Measurements from ENCODE around the gene SH3RF3. TPM values are rescaled to one million over a fixed set of nuclear protein-coding genes. Genes with fewer than 3 reads are reported as not detected.
"Not testable (repeated sequence)": the region's sequence is repeated elsewhere in the genome, so short reads cannot be mapped to it uniquely, and the experiment has no call there.

Gene SH3RF3
- total RNA-seq, 1 experiment from 2014 or later, result not detected

- no peak for TF ChIP-seq REST (IDR thresholded peaks at IDR 0.05; ENCODE audit: low read depth)
- no peak for TF ChIP-seq YY1 (IDR thresholded peaks at IDR 0.05; ENCODE audit: extremely low read depth, insufficient replicate concordance, low read depth, low read length)
- no peak for TF ChIP-seq SP1 (IDR thresholded peaks at IDR 0.05; ENCODE audit: low read depth)
These were observed 94.5 kb downstream of the SH3RF3 start (continued) for GRCh38 chr2:109223490-109223889.

- H4K20me1 ChIP-seq (ENCODE audit: insufficient read depth); H3K9ac ChIP-seq (ENCODE audit: low read length); POLR2A ChIA-PET; H3K4me3 ChIP-seq (replicated peaks in 1 of 2; ENCODE audit: low read depth in 1 of 2, low read length in 2 of 2); H3K27ac ChIP-seq (ENCODE audit: low read depth, low read length); H3K36me3 ChIP-seq (ENCODE audit: control insufficient read depth in 1 of 2, insufficient read depth in 2 of 2, low read length in 2 of 2); RAD21 ChIA-PET (ENCODE audit: low non-redundant PET in 1 of 2, low total read pairs in 2 of 2, uncharacterized antibody in 2 of 2, unreplicated experiment in 2 of 2); H3K9me3 ChIP-seq (ENCODE audit: control insufficient read depth in 1 of 2, insufficient read depth in 1 of 2, low read depth in 1 of 2, low read length in 2 of 2); H3K4me1 ChIP-seq (ENCODE audit: control insufficient read depth in 1 of 2, insufficient read depth in 2 of 2, low read length in 2 of 2); H3K4me2 ChIP-seq (ENCODE audit: low read length); BruUV-seq (replicated peaks); DNase-seq (ENCODE audit: low read depth, low spot score); intact Hi-C loops (cut with micrococcal nuclease); H3K79me2 ChIP-seq (ENCODE audit: insufficient read depth, low read length); H3K9me2 ChIP-seq (ENCODE audit: insufficient read depth); ATAC-seq; H2AFZ ChIP-seq (ENCODE audit: low read depth, low read length, poor library complexity, severe bottlenecking): not testable (repeated sequence)
- H3K27me3 ChIP-seq (ENCODE audit: insufficient read depth, low read length), result peaks cover 20% of the 10 kb centered on the region; the same call in 1 of the 2 replicates
- CTCF ChIA-PET, result interaction anchor here (1.6 kb wide), 1 partner anchor 10 kb away, joined by 5 read pairs; no protein-coding TSS in a partner anchor
These were observed 95.3 kb downstream of the SH3RF3 start for GRCh38 chr2:109224341-109224740.

All from HCT116 (cell line).